ENCODE measurements around the gene SH2D1A. TPM values are rescaled to one million over a fixed set of nuclear protein-coding genes. Genes with fewer than 3 reads are reported as not detected.

The SH2D1A gene
- total RNA-seq, 1 donor from 2014 or later: 1.9 TPM

- DNase-seq (ENCODE audit: low read depth, low spot score): no peak
- H3K4me1 Mint-ChIP-seq: peaks cover 4% of the 10 kb centered on the region
- H3K36me3 Mint-ChIP-seq (ENCODE audit: low read depth): no peaks in the 10 kb centered on the region
- peaks cover 4% of the 10 kb centered on the region for H3K9me3 Mint-ChIP-seq
- no peak overlapping the region for H3K4me3 Mint-ChIP-seq
- TF ChIP-seq, protein P1, sequence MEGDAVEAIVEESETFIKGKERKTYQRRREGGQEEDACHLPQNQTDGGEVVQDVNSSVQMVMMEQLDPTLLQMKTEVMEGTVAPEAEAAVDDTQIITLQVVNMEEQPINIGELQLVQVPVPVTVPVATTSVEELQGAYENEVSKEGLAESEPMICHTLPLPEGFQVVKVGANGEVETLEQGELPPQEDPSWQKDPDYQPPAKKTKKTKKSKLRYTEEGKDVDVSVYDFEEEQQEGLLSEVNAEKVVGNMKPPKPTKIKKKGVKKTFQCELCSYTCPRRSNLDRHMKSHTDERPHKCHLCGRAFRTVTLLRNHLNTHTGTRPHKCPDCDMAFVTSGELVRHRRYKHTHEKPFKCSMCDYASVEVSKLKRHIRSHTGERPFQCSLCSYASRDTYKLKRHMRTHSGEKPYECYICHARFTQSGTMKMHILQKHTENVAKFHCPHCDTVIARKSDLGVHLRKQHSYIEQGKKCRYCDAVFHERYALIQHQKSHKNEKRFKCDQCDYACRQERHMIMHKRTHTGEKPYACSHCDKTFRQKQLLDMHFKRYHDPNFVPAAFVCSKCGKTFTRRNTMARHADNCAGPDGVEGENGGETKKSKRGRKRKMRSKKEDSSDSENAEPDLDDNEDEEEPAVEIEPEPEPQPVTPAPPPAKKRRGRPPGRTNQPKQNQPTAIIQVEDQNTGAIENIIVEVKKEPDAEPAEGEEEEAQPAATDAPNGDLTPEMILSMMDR (conservative IDR thresholded peaks at IDR 0.05): no peak
- no peak overlapping the region for H3K27ac Mint-ChIP-seq (ENCODE audit: unreplicated experiment)
- no peaks in the 10 kb centered on the region for H3K27me3 Mint-ChIP-seq (ENCODE audit: low read depth)
Measured at GRCh38 chrX:124358800-124359383, 12.5 kb downstream of the SH2D1A start.

GRCh38 chrX:124362072-124362471, 15.7 kb downstream of the SH2D1A start:
- no peak overlapping the region for H3K27ac Mint-ChIP-seq (ENCODE audit: unreplicated experiment)
- H3K36me3 Mint-ChIP-seq (ENCODE audit: low read depth): no peaks in the 10 kb centered on the region
- peaks cover 2% of the 10 kb centered on the region for H3K4me1 Mint-ChIP-seq
- H3K9me3 Mint-ChIP-seq: peaks cover 2% of the 10 kb centered on the region
- no peak overlapping the region for H3K4me3 Mint-ChIP-seq
- DNase-seq (ENCODE audit: low read depth, low spot score): no peak
- no peaks in the 10 kb centered on the region for H3K27me3 Mint-ChIP-seq (ENCODE audit: low read depth)
- TF ChIP-seq, protein P1 (conservative IDR thresholded peaks at IDR 0.05): no peak

GRCh38 chrX:124362761-124363160, 16.4 kb downstream of the SH2D1A start:
- DNase-seq (ENCODE audit: low read depth, low spot score): no peak
- Mint-ChIP-seq H3K9me3 (no peaks in the 10 kb centered on the region), H3K4me3 (no peak overlapping the region), H3K27ac (ENCODE audit: unreplicated experiment) (no peak overlapping the region), H3K4me1 (no peaks in the 10 kb centered on the region), H3K36me3 (ENCODE audit: low read depth) (no peaks in the 10 kb centered on the region), H3K27me3 (ENCODE audit: low read depth) (no peaks in the 10 kb centered on the region)
- TF ChIP-seq, protein P1 (conservative IDR thresholded peaks at IDR 0.05): no peak

- Mint-ChIP-seq H3K4me1 (peaks cover 41% of the 10 kb centered on the region), H3K27me3 (ENCODE audit: low read depth) (no peaks in the 10 kb centered on the region), H3K27ac (ENCODE audit: unreplicated experiment) (no peak overlapping the region), H3K36me3 (ENCODE audit: low read depth) (no peaks in the 10 kb centered on the region), H3K9me3 (no peaks in the 10 kb centered on the region), H3K4me3 (no peak overlapping the region)
- TF ChIP-seq, protein P1 (conservative IDR thresholded peaks at IDR 0.05): no peak
- no peak for DNase-seq (ENCODE audit: low read depth, low spot score)
Measured at GRCh38 chrX:124369722-124370121, 23.4 kb downstream of the SH2D1A start.

DNA sequence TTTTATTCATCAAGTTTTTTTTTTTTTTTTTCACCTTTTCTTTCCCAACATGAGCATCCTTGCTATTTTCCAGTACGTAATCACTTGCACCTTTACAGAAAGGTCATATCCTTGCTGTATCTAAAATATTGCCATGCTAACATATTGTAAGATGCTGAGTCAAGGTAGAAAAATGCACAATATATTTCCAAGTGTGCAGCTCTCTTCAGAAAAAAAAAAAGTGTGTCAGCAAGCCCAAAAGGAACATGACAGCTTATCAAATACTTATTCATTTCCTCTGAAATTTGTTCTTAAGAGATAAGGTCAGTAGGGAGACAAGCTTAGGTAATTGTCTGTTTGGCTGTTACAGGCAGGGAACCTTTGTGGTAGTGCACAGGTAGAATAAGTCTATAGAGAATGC, 27.0 kb downstream of the SH2D1A start:
- Mint-ChIP-seq H3K27ac (ENCODE audit: unreplicated experiment) (peak overlapping the region; percentile 90), H3K27me3 (ENCODE audit: low read depth) (no peaks in the 10 kb centered on the region), H3K4me3 (no peak overlapping the region), H3K4me1 (peaks cover 70% of the 10 kb centered on the region), H3K36me3 (ENCODE audit: low read depth) (no peaks in the 10 kb centered on the region), H3K9me3 (no peaks in the 10 kb centered on the region)
- DNase-seq (ENCODE audit: low read depth, low spot score): no peak
- TF ChIP-seq, protein P1 (conservative IDR thresholded peaks at IDR 0.05): no peak

Measured in neural crest cell (in vitro differentiated cells).